ENCODE results near the gene FAR1. TPM values are rescaled to one million over a fixed set of nuclear protein-coding genes. Genes with fewer than 3 reads are reported as not detected.

Gene FAR1
- total and polyA plus RNA-seq, 12 donors, result 13.7 to 51.0 (median 37.9) TPM

- TF ChIP-seq POLR2A (IDR thresholded peaks at IDR 0.05) (no peak), CTCF (IDR thresholded peaks at IDR 0.05) (no peak)
- peaks cover 0 to 7% of the 10 kb centered on the region in 2 donors for H3K4me1 ChIP-seq (replicated peaks in 1 of 2)
- intact Hi-C loops (cut with DNase I), result no loop called here
- H3K9me3 ChIP-seq (replicated peaks in 1 of 3), result no peaks in the 10 kb centered on the region
- H3K27ac ChIP-seq, result no peak overlapping the region
- H3K36me3 ChIP-seq (replicated peaks in 1 of 2), result peaks cover 0 to 15% of the 10 kb centered on the region in 2 donors
- H3K4me3 ChIP-seq, result no peak overlapping the region
- H3K27me3 ChIP-seq, result no peaks in the 10 kb centered on the region
- DNase-seq, result no peak
Observed at GRCh38 chr11:13721760-13722159, 53.3 kb downstream of the FAR1 start.

- Histone ChIP-seq H3K9me3 (replicated peaks in 1 of 3) (no peaks in the 10 kb centered on the region), H3K27ac (no peak overlapping the region), H3K27me3 (no peaks in the 10 kb centered on the region), H3K36me3 (replicated peaks in 1 of 2) (peaks cover 0 to 25% of the 10 kb centered on the region in 2 donors), H3K4me3 (no peak overlapping the region), H3K4me1 (replicated peaks in 1 of 2) (no peaks in the 10 kb centered on the region)
- 96 to 100% (median 97%) methylated on average over 1 of the region's 1 CpG for WGBS, 4 donors
- intact Hi-C loops (cut with DNase I), result no loop called here
- no peak for DNase-seq
- TF ChIP-seq POLR2A (IDR thresholded peaks at IDR 0.05) (no peak), CTCF (IDR thresholded peaks at IDR 0.05) (no peak)
Observed at GRCh38 chr11:13726456-13726855, 58.0 kb downstream of the FAR1 start.

- Histone ChIP-seq H3K9me3 (replicated peaks in 1 of 3) (no peaks in the 10 kb centered on the region), H3K27ac (no peak overlapping the region), H3K36me3 (replicated peaks in 1 of 2) (peaks cover 0 to 15% of the 10 kb centered on the region in 2 donors), H3K27me3 (no peaks in the 10 kb centered on the region), H3K4me3 (no peak overlapping the region), H3K4me1 (replicated peaks in 1 of 2) (no peaks in the 10 kb centered on the region)
- no peak for TF ChIP-seq POLR2A (IDR thresholded peaks at IDR 0.05)
- no peak for TF ChIP-seq CTCF (IDR thresholded peaks at IDR 0.05)
- intact Hi-C loops (cut with DNase I), result no loop called here
- DNase-seq, result no peak
Observed at GRCh38 chr11:13728076-13728475, 59.6 kb downstream of the FAR1 start.

GRCh38 chr11:13734530-13734929, 66.1 kb downstream of the FAR1 start:
- no peak for DNase-seq
- H3K4me1 ChIP-seq (replicated peaks in 1 of 2), result no peaks in the 10 kb centered on the region
- no peak for TF ChIP-seq CTCF (IDR thresholded peaks at IDR 0.05)
- no peak for TF ChIP-seq POLR2A (IDR thresholded peaks at IDR 0.05)
- no peak overlapping the region for H3K27ac ChIP-seq
- no peaks in the 10 kb centered on the region for H3K36me3 ChIP-seq (replicated peaks in 1 of 2)
- WGBS, 4 donors, result 87 to 96% (median 94%) methylated on average over 3 of the region's 3 CpGs
- H3K27me3 ChIP-seq, result no peaks in the 10 kb centered on the region
- H3K9me3 ChIP-seq (replicated peaks in 1 of 3), result no peaks in the 10 kb centered on the region
- no peak overlapping the region for H3K4me3 ChIP-seq
- intact Hi-C loops (cut with DNase I), result no loop called here

Data from adrenal gland (tissue), 12 donors.